ENCODE data around the gene FBRS. TPM values are rescaled to one million over a fixed set of nuclear protein-coding genes. Genes with fewer than 3 reads are reported as not detected.

The FBRS gene
- total and polyA plus RNA-seq, 8 donors = 19.7 to 185 (median 26.3) TPM

GRCh38 chr16:30663820-30664219 lies 5.6 kb downstream of the FBRS start:
- 70 to 85% (median 79%) methylated on average over 8 to 9 of the region's 9 CpGs for WGBS, 5 donors
- no peak overlapping the region for H3K4me3 ChIP-seq
- no peaks in the 10 kb centered on the region for H3K27me3 ChIP-seq
- peaks cover 67 to 84% (median 83%) of the 10 kb centered on the region in 4 donors for H3K36me3 ChIP-seq
- no peak for DNase-seq
- TF ChIP-seq EP300 (IDR thresholded peaks at IDR 0.05) (no peak), POLR2AphosphoS5 (IDR thresholded peaks at IDR 0.05) (no peak), CTCF (IDR thresholded peaks at IDR 0.05) (no peak), POLR2A (IDR thresholded peaks at IDR 0.05) (no peak)
- no peak overlapping the region for H3K27ac ChIP-seq
- H3K4me1 ChIP-seq = peaks cover 30 to 63% (median 54%) of the 10 kb centered on the region in 4 donors
- no peaks in the 10 kb centered on the region for H3K9me3 ChIP-seq
- intact Hi-C loops (cut with DNase I; ENCODE audit: low total_unique reads) = no loop called here

- H3K36me3 ChIP-seq = peaks cover 75 to 93% (median 91%) of the 10 kb centered on the region in 4 donors
- no peak overlapping the region for H3K27ac ChIP-seq
These were observed 6.4 kb downstream of the FBRS start for GRCh38 chr16:30664616-30665109.

GRCh38 chr16:30665155-30665829 lies 7.1 kb downstream of the FBRS start:
- no peak for TF ChIP-seq POLR2A (IDR thresholded peaks at IDR 0.05)
- TF ChIP-seq EP300 (IDR thresholded peaks at IDR 0.05) = no peak
- TF ChIP-seq POLR2AphosphoS5 (IDR thresholded peaks at IDR 0.05) = no peak
- TF ChIP-seq CTCF (IDR thresholded peaks at IDR 0.05) = no peak
- Histone ChIP-seq H3K27ac (no peak overlapping the region), H3K9me3 (no peaks in the 10 kb centered on the region), H3K4me3 (no peak overlapping the region), H3K27me3 (no peaks in the 10 kb centered on the region), H3K4me1 (peaks cover 28 to 57% (median 48%) of the 10 kb centered on the region in 4 donors), H3K36me3 (peaks cover 80 to 99% (median 97%) of the 10 kb centered on the region in 4 donors)
- WGBS, 5 donors = 80 to 87% (median 83%) methylated on average over 18 to 22 of the region's 22 CpGs
- intact Hi-C loops (cut with DNase I; ENCODE audit: low total_unique reads) = no loop called here
- DNase-seq = no peak

More at GRCh38 chr16:30664616-30665109, 6.4 kb downstream of the FBRS start:
- no peak for TF ChIP-seq POLR2AphosphoS5 (IDR thresholded peaks at IDR 0.05)
- no peak for TF ChIP-seq EP300 (IDR thresholded peaks at IDR 0.05)
- Histone ChIP-seq H3K4me3 (no peak overlapping the region), H3K9me3 (no peaks in the 10 kb centered on the region), H3K4me1 (peaks cover 30 to 63% (median 53%) of the 10 kb centered on the region in 4 donors), H3K27me3 (no peaks in the 10 kb centered on the region)
- DNase-seq = no peak
- intact Hi-C loops (cut with DNase I; ENCODE audit: low total_unique reads) = no loop called here
- WGBS, 5 donors = 88 to 91% (median 90%) methylated on average over 8 to 15 of the region's 15 CpGs

GRCh38 chr16:30665830-30666190 lies 7.6 kb downstream of the FBRS start:
- H3K36me3 ChIP-seq = peaks cover 80 to 100% (median 100%) of the 10 kb centered on the region in 4 donors
- no peak overlapping the region for H3K27ac ChIP-seq
- TF ChIP-seq CTCF (IDR thresholded peaks at IDR 0.05) (no peak), POLR2AphosphoS5 (IDR thresholded peaks at IDR 0.05) (no peak), POLR2A (IDR thresholded peaks at IDR 0.05) (no peak), EP300 (IDR thresholded peaks at IDR 0.05) (no peak)
- peaks cover 23 to 52% (median 43%) of the 10 kb centered on the region in 4 donors for H3K4me1 ChIP-seq
- no peaks in the 10 kb centered on the region for H3K27me3 ChIP-seq
- no peak overlapping the region for H3K4me3 ChIP-seq
- 52 to 76% (median 66%) methylated on average over 4 of the region's 4 CpGs for WGBS, 5 donors
- no peaks in the 10 kb centered on the region for H3K9me3 ChIP-seq
- intact Hi-C loops (cut with DNase I; ENCODE audit: low total_unique reads) = no loop called here
- DNase-seq = no peak

GRCh38 chr16:30666681-30667080 lies 8.4 kb downstream of the FBRS start:
- no peak for TF ChIP-seq POLR2AphosphoS5 (IDR thresholded peaks at IDR 0.05)
- TF ChIP-seq EP300 (IDR thresholded peaks at IDR 0.05) = no peak
- TF ChIP-seq CTCF (IDR thresholded peaks at IDR 0.05) = no peak
- no peak for TF ChIP-seq POLR2A (IDR thresholded peaks at IDR 0.05)
- Histone ChIP-seq H3K27me3 (no peaks in the 10 kb centered on the region), H3K9me3 (no peaks in the 10 kb centered on the region), H3K36me3 (peaks cover 80 to 100% (median 95%) of the 10 kb centered on the region in 4 donors), H3K4me1 (peaks cover 14 to 43% (median 35%) of the 10 kb centered on the region in 4 donors), H3K4me3 (no peak overlapping the region), H3K27ac (no peak overlapping the region)
- intact Hi-C loops (cut with DNase I; ENCODE audit: low total_unique reads) = no loop called here
- 80 to 90% (median 83%) methylated on average over 5 to 7 of the region's 7 CpGs for WGBS, 5 donors
- DNase-seq = no peak
